HepG2 (cell line): Measurements from ENCODE around the gene IMPDH2. TPM values are rescaled to one million over a fixed set of nuclear protein-coding genes. Genes with fewer than 3 reads are reported as not detected.

Source experiments
- AHDC1 ChIP-seq: sonication (generic); formaldehyde crosslinking; IDR thresholded peaks from 2 replicates; pipeline ENCODE4 v1.5.1; 2020; ENCODE audit warnings: mild to moderate bottlenecking, missing genetic modification reagents, borderline replicate concordance
- CTCF ChIP-seq: sonication (generic); formaldehyde crosslinking; IDR thresholded peaks from 2 replicates; pipeline ENCODE4 v1.5.0; 2020; ENCODE audit warnings: mild to moderate bottlenecking, missing genetic modification reagents, moderate library complexity
- HMGA1 ChIP-seq: sonication (generic); formaldehyde crosslinking; conservative IDR thresholded peaks from 2 replicates; pipeline ENCODE4 v1.4.0; 2020; ENCODE audit warnings: missing genetic modification reagents
- JDP2 ChIP-seq: sonication (generic); formaldehyde crosslinking; IDR thresholded peaks from 2 replicates; pipeline ENCODE4 v1.8.1; 2022; ENCODE audit warnings: missing genetic modification reagents, borderline replicate concordance
- NAIF1 ChIP-seq: sonication (generic); formaldehyde crosslinking; IDR thresholded peaks from 2 replicates; pipeline ENCODE4 v1.5.0; 2020; ENCODE audit warnings: mild to moderate bottlenecking, missing genetic modification reagents, borderline replicate concordance
- RAD21 ChIP-seq: fragments of 450-650 bp; formaldehyde crosslinking; IDR thresholded peaks from 2 replicates; pipeline ENCODE4 v1.5.0; 2020; ENCODE audit warnings: mild to moderate bottlenecking
- STAG1 ChIP-seq: sonication (generic); formaldehyde crosslinking; IDR thresholded peaks from 2 replicates; pipeline ENCODE4 v1.4.0; 2020; ENCODE audit warnings: missing genetic modification reagents
- TOE1 ChIP-seq: sonication (generic); formaldehyde crosslinking; IDR thresholded peaks from 2 replicates; pipeline ENCODE4 v1.4.0; 2020; ENCODE audit warnings: mild to moderate bottlenecking, missing genetic modification reagents
- U2AF2 ChIP-seq: fragments of 200-400 bp; formaldehyde crosslinking; IDR thresholded peaks from 2 replicates; pipeline ENCODE4 v1.6.1; 2017; ENCODE audit warnings: low read depth, mild to moderate bottlenecking, low read length
- ZNF503 ChIP-seq: sonication (generic); formaldehyde crosslinking; IDR thresholded peaks from 2 replicates; pipeline ENCODE4 v1.4.0; 2020; ENCODE audit warnings: missing genetic modification reagents
- ZNF510 ChIP-seq: sonication (generic); formaldehyde crosslinking; IDR thresholded peaks from 2 replicates; pipeline ENCODE4 v1.4.0; 2020; ENCODE audit warnings: low read depth, mild to moderate bottlenecking, missing genetic modification reagents
- ZNF549 ChIP-seq: sonication (generic); formaldehyde crosslinking; IDR thresholded peaks from 2 replicates; pipeline ENCODE4 v1.5.0; 2020; ENCODE audit warnings: missing genetic modification reagents
- ZNF574 ChIP-seq: sonication (generic); formaldehyde crosslinking; IDR thresholded peaks from 2 replicates; pipeline ENCODE4 v1.4.0; 2020; ENCODE audit warnings: missing genetic modification reagents
- ZNF800 ChIP-seq: sonication (generic); formaldehyde crosslinking; IDR thresholded peaks from 2 replicates; pipeline ENCODE4 v1.4.0; 2020; ENCODE audit warnings: missing genetic modification reagents
- polyA plus RNA-seq, 8 experiments: library from polyadenylated mRNA; depleted of rRNA in 3 of 8; stranded (reverse) in 7 of 8; unstranded in 1 of 8; fragments of >200 nt; fragmentation: Illumina TruSeq in 4 of 8; extraction: Trizol in 4 of 8; gene quantifications; 2 replicates each; pipeline versions ENCODE4 v1.2.1 to v1.2.3, GENCODE V29; 2011 to 2016; ENCODE audit warnings: low read depth in 4 of 8, missing spikeins in 1 of 8, mixed read lengths in 1 of 8; ENCODE audit not compliant: insufficient read depth in 1 of 8
- total RNA-seq, 5 experiments: library from RNA; depleted of rRNA; stranded (reverse); fragments of >200 nt; fragmentation: Illumina TruSeq; extraction: Trizol; gene quantifications; 2 replicates each; pipeline ENCODE4 v1.2.3, GENCODE V29; 2016; ENCODE audit warnings: low read depth in 1 of 5

The IMPDH2 gene
- total and polyA plus RNA-seq, 2 of the 13 experiments (the other 11 are each of a cell fraction or from before 2014, with no cell fraction given) = 248 to 260 TPM

GRCh38 chr3:49013738-49014660 lies 15.2 kb downstream of the IMPDH2 start (continued):
- no peak for TF ChIP-seq TOE1 (CRISPR knock-in tag)
- TF ChIP-seq STAG1 (CRISPR knock-in tag) = peak; percentile 65
- no peak for TF ChIP-seq NAIF1 (CRISPR knock-in tag)
- no peak for TF ChIP-seq ZNF503 (CRISPR knock-in tag)
- no peak for TF ChIP-seq ZNF574 (CRISPR knock-in tag)
- TF ChIP-seq ZNF510 (CRISPR knock-in tag) = no peak
- TF ChIP-seq AHDC1 (CRISPR knock-in tag) = no peak
- TF ChIP-seq JDP2 (CRISPR knock-in tag) = no peak
- no peak for TF ChIP-seq ZNF549
- peak; percentile 67 for TF ChIP-seq CTCF (CRISPR knock-in tag)
- no peak for TF ChIP-seq ZNF800 (CRISPR knock-in tag)
- TF ChIP-seq U2AF2 = no peak
- no peak for TF ChIP-seq HMGA1 (CRISPR knock-in tag)
- TF ChIP-seq RAD21 = peak; percentile 63
